IPS-18c (cell line): ENCODE results near the gene CFAP107.
"Not testable (repeated sequence)": the region's sequence is repeated elsewhere in the genome, so short reads cannot be mapped to it uniquely, and the experiment has no call there.

ENCODE experiments used
- H3K4me3 ChIP-seq: 2 replicates; pipeline ENCODE4 v1.7.0; 2013; ENCODE audit warnings: low read depth, mild to moderate bottlenecking, low read length, moderate library complexity; ENCODE audit not compliant: insufficient read depth
- H3K9me3 ChIP-seq: one replicate; pipeline ENCODE4 v1.6.1; 2013; ENCODE audit warnings: mild to moderate bottlenecking, low read length, moderate library complexity; ENCODE audit not compliant: control insufficient read depth, insufficient read depth

CFAP107 gene

DNA sequence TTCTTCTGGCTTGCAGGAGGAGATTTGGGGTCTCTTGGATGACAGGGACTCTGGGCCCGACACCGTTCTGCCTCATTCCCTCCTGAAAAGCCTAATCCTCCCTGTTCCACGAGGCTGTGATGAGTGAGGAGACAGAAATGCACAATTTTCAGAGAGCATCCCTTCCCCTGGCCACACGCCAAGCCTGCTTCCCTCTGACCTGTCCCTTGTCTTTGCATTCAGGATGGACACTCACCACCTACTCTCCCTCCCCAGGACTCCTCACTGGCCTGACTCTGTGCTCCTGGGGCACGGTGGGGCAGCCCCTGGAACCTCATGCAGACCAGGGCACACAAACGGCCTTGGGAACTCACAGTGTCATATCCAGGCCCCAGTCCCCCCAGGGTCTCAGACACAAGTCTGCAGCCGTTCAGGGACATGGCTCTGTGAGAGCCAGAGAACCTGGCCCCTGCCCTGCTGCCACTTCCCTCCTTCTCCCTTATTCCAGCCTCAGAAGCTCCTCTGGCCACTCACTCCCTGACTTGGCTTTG, 24.0 kb downstream of the CFAP107 start:
- Histone ChIP-seq H3K4me3 (no peak overlapping the region), H3K9me3 (no peaks in the 10 kb centered on the region)

DNA sequence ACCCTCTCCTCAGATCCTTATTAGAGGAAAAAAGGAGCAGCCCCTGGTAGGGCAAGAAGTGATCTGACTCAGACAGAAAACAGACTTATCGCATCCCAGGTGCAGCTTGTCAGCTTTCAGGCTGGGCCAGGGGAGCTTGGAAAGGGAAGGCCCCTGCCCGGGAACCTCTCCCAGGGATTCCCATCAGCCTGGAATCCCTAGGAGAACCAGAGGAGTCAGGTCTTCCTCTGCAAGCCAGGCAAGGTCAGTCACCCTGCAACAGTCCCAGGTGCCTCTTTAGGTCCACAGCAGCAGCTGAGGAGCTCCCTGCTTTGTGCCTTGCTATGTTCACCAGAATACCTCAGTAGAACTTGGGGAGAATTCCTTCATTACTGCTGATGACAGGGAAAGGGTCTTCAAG, 24.6 kb downstream of the CFAP107 start:
- no peak overlapping the region for H3K4me3 ChIP-seq
- no peaks in the 10 kb centered on the region for H3K9me3 ChIP-seq

DNA sequence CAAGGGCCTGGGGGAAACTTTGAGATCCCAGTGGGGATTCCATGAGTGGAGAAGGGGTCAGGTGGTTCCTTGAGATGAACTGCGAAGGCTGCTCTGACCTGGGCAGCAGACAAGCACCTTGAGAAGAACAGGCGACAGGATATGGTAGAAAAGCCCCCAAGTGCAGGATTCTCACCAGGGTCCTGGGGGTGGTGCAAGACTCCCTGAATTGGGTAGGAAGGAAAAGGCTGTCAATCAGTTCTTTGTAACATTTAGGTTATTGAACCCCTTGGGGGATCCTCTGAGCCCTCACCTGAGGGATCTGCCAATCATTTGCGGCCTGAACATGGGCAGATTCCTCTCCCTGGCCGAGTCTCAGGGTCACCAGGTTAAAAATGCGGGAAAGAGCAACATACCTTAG, 25.2 kb downstream of the CFAP107 start:
- Histone ChIP-seq H3K9me3 (no peaks in the 10 kb centered on the region), H3K4me3 (no peak overlapping the region)

DNA sequence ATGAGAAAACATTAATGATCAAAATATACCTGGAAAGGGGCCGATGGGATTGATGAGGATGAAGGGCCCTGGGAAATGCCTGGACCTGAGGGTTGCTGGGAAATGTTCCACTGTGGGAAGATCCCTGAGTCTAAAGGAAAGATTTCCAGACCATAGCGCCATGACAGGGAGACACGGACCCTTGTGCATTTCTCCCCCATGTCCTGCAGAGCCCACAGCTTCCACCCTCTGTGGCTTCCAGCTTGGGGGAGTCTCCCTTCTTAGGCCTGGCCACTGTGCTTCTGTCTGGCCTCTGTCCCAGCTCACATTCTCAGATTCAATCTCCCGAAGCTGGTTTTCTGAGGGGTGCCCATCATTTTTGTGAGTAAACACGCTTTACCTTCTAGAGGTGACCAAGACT, 26.5 kb downstream of the CFAP107 start:
- no peak overlapping the region for H3K4me3 ChIP-seq

DNA sequence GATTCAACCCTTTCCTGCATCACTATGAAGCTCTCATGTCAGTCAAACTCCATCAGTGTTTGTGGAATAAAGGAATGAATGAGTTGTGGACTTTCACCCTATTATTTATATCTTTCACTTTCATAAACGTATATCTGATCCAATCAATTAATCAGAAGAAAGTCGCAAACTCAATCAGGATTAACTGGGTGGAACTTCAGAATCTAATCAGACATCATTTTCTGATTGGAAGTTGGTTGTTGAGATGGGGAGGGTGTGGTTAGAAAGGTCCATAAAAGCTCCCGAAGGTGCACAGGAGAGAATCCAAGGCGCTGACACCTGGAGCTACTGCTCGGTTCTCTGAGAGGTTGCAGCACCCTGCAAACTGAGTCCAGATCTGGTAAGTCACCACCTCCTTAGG, 27.4 kb downstream of the CFAP107 start, which contains the start of gene PRAMEF12:
TSS of gene PRAMEF12 (plus strand) at position 301 of the 400 bp plus-strand sequence. CDS start 1,130 bp downstream, outside the sequence.
- no peak within 1 kb of the TSS for H3K4me3 ChIP-seq
- H3K9me3 ChIP-seq: no peaks in the 10 kb centered on the region

More for the DNA sequence above, 26.5 kb downstream of the CFAP107 start:
- no peaks in the 10 kb centered on the region for H3K9me3 ChIP-seq

DNA sequence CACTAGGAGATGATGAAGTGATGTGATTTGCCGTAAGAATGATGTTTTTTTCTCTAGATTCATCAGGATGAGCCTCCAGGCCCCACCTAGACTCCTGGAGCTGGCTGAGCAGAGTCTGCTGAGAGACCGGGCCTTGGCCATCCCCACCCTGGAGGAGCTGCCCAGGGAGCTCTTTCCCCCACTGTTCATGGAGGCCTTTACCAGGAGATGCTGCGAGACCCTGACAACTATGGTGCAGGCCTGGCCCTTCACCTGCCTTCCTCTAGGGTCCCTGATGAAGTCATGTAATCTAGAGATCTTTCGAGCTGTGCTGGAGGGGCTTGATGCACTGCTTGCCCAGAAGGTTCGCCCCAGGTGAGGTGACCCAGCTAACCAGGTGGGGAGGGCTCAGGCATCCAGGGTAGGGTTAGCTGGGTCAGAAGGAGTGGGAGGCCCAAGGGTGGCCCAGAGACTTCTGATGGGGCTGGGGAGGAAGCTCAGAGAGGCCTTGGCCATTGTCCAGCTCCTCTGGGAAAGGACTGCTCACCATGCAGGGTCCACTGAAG, 28.9 kb downstream of the CFAP107 start:
- H3K9me3 ChIP-seq: no peaks in the 10 kb centered on the region
- H3K4me3 ChIP-seq: no peak overlapping the region

DNA sequence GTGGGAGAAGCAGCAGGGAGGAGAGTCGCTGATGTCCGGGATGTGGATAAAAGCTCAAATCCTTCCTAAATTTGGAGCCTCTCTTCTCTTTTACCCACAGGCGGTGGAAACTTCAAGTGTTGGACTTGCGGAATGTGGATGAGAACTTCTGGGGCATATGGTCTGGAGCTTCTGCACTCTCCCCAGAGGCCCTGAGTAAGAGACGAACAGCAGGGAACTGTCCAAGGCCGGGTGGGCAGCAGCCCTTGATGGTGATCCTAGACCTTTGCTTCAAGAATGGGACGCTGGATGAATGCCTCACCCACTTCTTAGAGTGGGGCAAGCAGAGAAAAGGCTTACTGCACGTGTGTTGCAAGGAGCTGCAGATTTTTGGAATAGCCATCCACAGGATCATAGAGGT, 29.4 kb downstream of the CFAP107 start:
- H3K9me3 ChIP-seq: no peaks in the 10 kb centered on the region
- no peak overlapping the region for H3K4me3 ChIP-seq

DNA sequence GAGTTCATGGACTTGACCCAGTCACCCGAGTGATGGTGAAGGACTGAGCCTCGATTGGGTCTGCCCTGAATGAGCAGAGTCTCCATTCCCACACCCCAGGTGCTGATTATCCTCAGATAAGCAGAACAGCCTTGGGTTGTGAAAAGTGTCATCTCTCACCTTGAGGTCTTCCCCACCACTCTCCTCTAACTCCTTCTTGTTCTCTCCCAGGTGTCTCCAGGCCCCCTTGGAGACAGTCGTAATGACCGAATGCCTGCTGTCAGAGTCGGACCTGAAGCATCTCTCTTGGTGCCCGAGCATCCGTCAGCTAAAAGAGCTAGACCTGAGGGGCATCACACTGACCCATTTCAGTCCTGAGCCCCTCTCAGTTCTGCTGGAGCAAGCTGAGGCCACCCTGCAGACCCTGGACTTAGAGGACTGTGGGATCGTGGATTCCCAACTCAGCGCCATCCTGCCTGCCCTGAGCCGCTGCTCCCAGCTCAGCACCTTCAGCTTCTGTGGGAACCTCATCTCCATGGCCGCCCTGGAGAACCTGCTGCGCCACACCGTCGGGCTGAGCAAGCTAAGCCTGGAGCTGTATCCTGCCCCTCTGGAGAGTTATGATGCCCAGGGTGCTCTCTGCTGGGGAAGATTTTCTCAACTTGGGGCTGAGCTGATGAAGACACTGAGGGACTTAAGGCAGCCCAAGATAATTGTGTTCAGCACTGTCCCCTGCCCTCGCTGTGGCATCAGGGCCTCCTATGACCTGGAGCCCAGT, 31.0 kb downstream of the CFAP107 start:
- Histone ChIP-seq H3K9me3 (no peaks in the 10 kb centered on the region), H3K4me3 (no peak overlapping the region)

DNA sequence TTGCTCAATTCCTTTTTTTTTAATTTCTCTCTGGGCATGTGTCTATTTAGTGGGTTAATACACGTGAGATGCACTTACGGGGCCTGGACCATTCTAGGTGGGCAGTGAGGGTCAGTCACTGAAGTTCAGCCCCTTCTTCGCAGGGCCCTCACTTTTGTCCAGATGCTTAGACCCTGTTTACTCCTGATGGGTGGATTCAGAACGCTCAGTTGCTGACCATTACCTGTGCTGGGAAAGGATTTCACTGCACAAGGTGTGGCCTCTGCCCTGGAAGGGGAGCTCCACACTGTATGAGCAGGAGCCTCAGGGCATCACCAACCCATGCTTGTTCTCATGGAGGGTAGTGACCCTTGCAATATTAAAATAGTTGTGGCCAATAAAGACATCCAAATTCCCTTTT, 32.1 kb downstream of the CFAP107 start:
- Histone ChIP-seq H3K4me3 (no peak overlapping the region), H3K9me3 (no peaks in the 10 kb centered on the region)

DNA sequence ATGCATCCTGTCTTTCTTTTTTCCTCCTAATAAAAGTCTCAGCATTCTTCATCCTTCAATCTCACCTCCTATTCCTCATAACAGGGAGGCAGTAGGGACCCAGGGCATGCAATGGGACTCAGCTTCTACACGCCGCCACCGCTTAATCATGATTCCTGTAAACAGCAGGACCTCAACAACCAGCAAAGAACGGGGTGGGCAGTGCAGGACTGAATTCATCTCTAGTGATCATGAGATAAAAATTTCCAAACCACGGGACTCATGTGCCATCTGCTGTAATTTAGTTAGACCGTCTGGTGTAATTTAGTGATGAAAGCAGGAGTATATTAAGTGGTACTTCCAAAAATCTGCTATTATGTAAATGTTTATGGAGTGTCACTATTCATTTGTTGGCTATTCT, 32.9 kb downstream of the CFAP107 start:
- Histone ChIP-seq H3K9me3 (no peaks in the 10 kb centered on the region), H3K4me3 (no peak overlapping the region)

DNA sequence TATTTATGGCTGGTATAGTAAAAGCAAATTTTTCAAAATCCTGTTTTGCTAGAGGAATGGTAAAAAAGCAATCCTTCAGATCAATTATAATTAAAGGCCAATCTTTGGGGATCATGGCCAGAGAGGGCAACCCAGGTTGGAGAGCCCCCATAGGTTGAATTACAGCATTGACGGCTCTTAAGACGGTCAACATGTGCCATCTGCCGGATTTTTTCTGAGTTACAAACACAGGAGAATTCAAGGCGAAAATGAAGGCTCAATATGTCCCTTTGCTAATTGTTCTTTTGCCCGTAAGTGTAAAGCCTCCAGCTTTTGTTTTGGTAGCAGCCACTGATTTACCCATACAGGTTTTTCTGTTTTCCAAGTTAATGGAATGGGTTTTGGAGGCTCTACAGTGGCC, 35.5 kb downstream of the CFAP107 start:
- H3K4me3 ChIP-seq, H3K9me3 ChIP-seq: not testable (repeated sequence)

DNA sequence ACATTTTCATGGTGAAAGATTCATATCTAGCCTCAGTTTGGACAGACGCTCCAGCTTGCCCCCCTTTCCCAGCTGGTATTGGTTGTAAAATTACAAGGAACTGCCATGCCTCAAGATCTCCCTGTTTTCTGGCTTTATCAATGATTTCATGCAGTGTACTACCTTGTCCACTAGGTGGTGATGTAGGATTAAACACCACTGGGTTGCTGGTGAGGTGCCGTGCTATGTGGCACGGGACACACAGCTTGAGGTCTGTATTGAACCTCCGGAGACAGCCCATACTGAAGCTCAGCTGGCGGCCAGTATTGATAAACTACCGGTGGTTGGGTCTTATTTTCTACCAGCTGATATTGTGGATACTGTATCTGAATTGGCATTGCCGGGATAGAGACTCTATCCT, 37.8 kb downstream of the CFAP107 start:
- not testable (repeated sequence) for H3K9me3 ChIP-seq, H3K4me3 ChIP-seq

DNA sequence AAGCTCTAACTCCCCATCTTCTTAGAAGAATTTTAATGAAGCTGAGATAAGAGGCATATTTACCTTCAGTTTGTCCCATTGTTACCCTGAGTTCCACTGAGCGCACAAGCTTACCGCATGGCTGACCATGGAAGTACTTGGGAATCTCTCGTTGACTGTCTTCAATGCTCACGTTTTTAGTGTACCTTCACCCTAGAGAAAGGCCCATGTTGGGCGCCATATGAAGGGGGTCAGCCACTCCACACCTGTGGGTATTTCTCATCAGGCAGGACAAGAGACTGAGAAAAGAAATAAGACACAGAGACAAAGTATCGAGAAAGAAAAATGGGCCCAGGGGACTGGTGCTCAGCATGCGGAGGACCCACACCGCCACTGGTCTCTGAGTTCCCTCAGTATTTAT, 38.7 kb downstream of the CFAP107 start:
- H3K4me3 ChIP-seq, H3K9me3 ChIP-seq: not testable (repeated sequence)

DNA sequence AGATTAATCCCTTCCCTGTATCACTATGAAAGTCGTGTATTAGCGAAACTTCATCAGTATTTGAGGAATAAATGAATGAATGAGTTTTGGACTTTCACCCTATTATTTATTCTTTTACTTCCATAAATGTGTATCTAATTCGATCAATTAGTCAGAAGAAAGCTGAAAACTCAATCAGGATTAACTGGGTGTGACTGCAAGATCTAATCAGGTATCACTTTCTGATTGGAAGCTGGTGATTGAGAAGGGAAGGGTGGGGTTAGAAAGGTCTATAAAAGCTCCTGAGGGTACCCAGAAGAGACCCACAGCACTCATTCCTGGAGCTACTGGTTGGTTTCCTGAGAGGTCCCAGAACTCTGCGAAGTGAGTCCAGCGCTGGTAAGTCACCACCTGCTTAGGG, 45.1 kb downstream of the CFAP107 start, which contains the start of gene PRAMEF1:
TSS of gene PRAMEF1 (plus strand) at position 301 of the 400 bp plus-strand sequence. CDS start 1,831 bp downstream, outside the sequence.
- not testable (repeated sequence) for H3K9me3 ChIP-seq, H3K4me3 ChIP-seq

DNA sequence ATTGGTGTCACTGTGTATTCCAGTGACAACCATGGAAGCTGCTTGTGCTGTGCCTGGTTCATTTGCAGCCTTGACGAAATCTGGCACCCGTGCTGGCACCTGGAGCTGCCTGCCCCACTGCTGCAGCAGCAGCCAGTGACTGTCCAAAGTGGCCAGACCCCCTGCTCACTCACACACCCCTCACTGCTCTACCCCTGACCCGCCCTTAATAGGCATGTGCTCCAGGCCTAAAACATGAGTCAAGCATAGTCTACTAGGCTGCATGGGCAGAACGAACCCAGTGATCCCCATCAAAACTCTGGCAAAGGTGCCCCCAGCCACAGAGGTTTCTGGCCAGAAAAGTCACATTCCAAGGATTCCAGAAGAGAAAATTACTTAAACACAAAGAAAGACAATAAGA, 52.9 kb downstream of the CFAP107 start:
- peaks cover 5% of the 10 kb centered on the region for H3K9me3 ChIP-seq

DNA sequence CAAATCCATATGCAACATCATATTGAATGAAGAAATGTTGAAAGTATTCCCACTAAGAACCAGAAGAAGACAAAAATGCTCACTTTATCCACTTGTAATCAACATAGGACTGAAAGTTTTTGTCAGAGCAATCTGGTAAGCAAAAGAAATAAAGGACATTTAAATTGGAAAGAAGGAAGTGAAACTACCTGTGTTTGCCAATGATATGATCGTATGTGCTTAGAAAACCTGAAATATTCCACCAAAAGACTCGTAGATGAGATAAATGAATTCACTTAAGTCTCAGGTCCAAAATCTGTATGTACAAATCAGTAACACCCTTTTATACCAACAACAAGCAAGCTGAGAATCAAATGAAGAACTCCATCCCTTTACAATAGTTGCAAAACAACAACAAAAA, 53.7 kb downstream of the CFAP107 start:
- H3K4me3 ChIP-seq: no peak overlapping the region
- peaks cover 5% of the 10 kb centered on the region for H3K9me3 ChIP-seq

More for the DNA sequence above, 52.9 kb downstream of the CFAP107 start:
- H3K4me3 ChIP-seq: no peak overlapping the region

DNA sequence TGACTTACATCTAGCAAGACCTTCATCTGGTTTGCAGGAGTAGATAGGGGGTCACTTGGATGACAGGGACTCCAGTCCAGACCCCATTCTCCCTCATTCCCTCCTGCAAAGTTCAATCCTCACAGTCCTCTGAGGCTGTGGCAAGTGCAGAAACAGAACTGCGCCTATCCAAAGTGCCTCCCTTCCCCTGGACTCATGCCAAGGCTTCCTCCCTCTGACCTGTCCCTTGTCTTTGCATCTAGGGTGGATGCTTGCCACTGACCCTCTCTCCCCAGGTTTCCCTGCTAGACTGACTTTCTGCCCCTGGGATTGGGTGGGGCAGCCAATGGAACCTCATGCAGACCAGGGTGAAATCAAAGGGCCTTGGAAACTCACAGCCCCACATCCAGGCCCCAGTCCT, 63.9 kb downstream of the CFAP107 start:
- Histone ChIP-seq H3K4me3 (no peak overlapping the region), H3K9me3 (peaks cover 8% of the 10 kb centered on the region)

DNA sequence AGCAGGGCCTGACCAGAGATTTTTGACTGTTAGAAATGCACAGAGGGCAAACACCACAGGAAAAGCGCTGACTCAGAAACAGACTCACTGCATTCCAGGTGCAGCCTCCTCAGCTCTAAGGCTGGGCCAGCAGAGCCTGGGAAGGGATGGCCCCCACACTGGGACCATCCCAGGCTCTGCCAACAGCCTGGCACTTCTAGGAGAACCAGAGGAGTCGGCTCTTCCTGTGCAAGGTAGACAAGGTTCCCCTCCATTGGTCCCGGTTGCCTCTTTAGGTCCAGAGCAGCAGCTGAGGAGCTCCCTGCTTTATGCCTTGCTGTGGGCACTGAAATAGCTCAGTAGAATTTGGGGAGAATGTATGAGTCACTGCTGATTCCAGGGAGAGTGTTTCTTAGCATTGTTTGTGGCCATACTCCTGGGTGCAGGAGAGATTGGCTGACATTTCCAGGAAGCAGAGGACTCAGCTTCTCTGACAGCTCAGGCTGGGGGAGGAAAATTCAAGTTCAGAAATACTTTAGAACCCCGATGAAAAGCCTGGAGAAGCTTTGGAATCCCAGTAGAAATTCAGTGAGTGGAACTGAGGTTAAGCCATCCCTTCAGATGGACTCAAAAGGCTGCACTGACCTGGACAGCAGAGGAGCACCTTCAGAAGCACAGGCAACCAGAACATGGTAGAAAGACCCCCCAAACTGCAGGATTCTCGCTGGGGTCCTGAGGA, 64.8 kb downstream of the CFAP107 start:
- Histone ChIP-seq H3K4me3 (no peak overlapping the region), H3K9me3 (peaks cover 8% of the 10 kb centered on the region)
